BLaER1 treated with 17β-estradiol and CSF1 and Interleukin-3, amounts not matched to agents 10 nM and 100 nM (cell line): ENCODE data around the gene ZIC2.
A peak's percentile ranks its signal among the peaks of the same experiment; 100 is the strongest.

ENCODE experiments used
- H3K27ac ChIP-seq, 11 experiments: shearing (Covaris generic); formaldehyde crosslinking; 2 replicates each; pipeline ENCODE4 v1.8.1; 2022
- H3K27me3 ChIP-seq, 11 experiments: shearing (Covaris generic); formaldehyde crosslinking; 2 replicates each; pipeline ENCODE4 v1.8.1; 2022
- H3K36me3 ChIP-seq, 11 experiments: shearing (Covaris generic); formaldehyde crosslinking; 2 replicates each; pipeline ENCODE4 v1.8.1; 2022
- H3K4me1 ChIP-seq, 10 experiments: shearing (Covaris generic); formaldehyde crosslinking; 2 replicates each; pipeline ENCODE4 v1.8.1; 2022
- H3K4me2 ChIP-seq, 11 experiments: shearing (Covaris generic); formaldehyde crosslinking; 2 replicates each; pipeline ENCODE4 v1.8.1; 2022
- H3K4me3 ChIP-seq, 10 experiments: shearing (Covaris generic); formaldehyde crosslinking; 2 replicates each; pipeline ENCODE4 v1.8.1; 2022
- H3K9ac ChIP-seq, 11 experiments: shearing (Covaris generic); formaldehyde crosslinking; 2 replicates each; pipeline ENCODE4 v1.8.1; 2022
- H3K9me3 ChIP-seq, 11 experiments: shearing (Covaris generic); formaldehyde crosslinking; replicated peaks in 1 of 11; 2 replicates each; pipeline ENCODE4 v1.8.1; 2022
- H4K20me1 ChIP-seq, 11 experiments: shearing (Covaris generic); formaldehyde crosslinking; 2 replicates each; pipeline ENCODE4 v1.8.1; 2022
- Cebpa-rat ChIP-seq, 11 experiments: shearing (Covaris generic); IDR thresholded peaks; 2 replicates each; pipeline ENCODE4 v1.8.1; 2022

ZIC2 gene

DNA sequence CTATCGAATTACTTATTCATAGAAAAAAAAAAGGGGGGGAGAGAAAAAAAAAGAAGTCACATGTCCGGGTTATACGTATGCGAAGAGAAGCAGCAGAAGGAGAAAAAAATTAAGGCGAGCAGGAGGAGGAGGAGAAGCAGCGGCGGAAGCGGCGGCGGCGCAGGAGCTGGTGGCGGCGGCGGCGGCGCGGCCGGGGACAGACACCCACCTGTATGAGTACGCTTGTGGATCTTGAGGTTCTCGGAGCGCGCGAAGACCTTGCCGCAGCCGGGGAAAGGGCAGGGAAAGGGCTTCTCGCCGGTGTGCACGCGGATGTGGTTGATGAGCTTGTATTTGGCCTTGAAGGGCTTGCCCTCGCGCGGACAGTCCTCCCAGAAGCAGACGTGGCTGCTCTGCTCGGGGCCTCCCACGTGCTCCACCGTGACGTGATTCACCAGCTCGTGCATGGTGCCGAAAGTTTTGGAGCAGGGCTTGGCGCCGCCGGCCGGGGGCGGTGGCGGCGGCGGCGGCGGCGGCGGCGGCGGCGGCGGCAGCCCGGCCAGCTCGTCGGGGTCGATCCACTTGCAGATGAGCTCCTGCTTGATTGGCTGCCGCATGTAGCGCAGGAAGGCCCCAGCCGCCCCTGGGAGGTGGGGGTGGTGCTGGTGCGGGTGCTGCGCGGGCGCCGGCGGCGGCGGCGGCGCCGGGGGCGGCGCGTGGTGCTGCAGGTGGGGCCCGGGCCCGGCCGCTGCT is 11.5 kb upstream of the ZIC2 start:
- H4K20me1 ChIP-seq: peaks cover 0 to 64% (median 35%) of the 10 kb centered on the region in 11 experiments; a peak in 16 of 22 replicates
- H3K36me3 ChIP-seq: no peaks in the 10 kb centered on the region
- TF ChIP-seq Cebpa-rat (IDR thresholded peaks at IDR 0.05): no peak
- no peak overlapping the region for H3K9ac ChIP-seq
- peak overlapping the region in 2 of 10 experiments; percentile 18 to 35; a peak in 2 of 20 replicates for H3K4me3 ChIP-seq
- H3K27me3 ChIP-seq: peaks cover 99 to 100% (median 100%) of the 10 kb centered on the region in 11 experiments
- peaks cover 45 to 69% (median 57%) of the 10 kb centered on the region in 11 experiments for H3K9me3 ChIP-seq
- peaks cover 0 to 6% (median 0%) of the 10 kb centered on the region in 10 experiments; a peak in 1 of 20 replicates for H3K4me1 ChIP-seq
- H3K27ac ChIP-seq: no peak overlapping the region
- no peak overlapping the region for H3K4me2 ChIP-seq

DNA sequence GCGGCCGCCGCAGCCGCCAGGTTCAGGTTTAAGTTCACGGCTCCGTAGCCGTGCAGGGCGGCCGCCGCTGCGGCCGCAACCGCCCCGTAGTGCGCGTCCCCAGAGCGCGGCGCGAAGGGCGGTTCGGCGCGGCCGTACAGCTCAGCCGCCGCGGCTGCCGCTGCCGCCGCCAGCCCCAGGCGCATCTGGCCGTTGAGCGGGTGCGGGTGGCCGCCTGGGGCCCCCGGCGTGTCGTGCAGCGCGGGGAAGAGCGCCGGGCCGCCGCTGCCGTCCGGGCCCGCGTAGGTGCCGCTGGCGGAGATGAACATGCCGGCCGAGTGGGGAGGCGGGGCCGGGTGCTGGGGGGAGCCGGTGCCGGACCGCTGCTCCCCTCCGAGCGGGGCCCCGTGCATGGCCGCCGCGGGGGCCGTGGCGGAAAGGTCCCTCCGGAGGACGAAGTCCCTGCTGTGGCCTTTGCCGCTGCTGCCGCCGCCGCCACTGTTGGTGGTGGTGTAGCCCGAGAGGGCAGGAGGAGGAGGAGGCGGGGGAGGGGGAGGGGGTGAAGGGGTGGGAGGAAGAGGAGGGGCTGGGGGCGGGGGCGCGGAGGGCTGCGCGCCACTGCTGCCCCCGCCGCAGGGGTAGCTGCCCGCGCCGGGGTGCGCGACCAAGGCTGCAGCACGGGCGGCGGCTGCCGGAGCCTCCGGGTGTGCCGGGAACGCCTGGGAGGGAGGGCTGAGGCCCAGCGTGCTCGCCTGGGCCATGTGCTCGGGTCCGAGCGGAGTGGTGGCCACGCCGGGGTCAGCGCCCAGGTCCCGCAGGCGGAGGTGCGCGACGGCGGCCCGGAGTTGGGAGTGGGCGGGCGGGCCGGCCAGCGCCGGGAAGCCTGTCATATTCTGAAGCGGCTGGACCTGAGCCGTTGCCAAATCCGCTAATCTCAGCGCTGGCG is 10.7 kb upstream of the ZIC2 start:
- H3K4me1 ChIP-seq: peaks cover 0 to 6% (median 0%) of the 10 kb centered on the region in 10 experiments; a peak in 1 of 20 replicates
- H3K9ac ChIP-seq: no peak overlapping the region
- no peak for TF ChIP-seq Cebpa-rat (IDR thresholded peaks at IDR 0.05)
- peak overlapping the region in 1 of 10 experiments; percentile 34; a peak in 1 of 20 replicates for H3K4me3 ChIP-seq
- peaks cover 99 to 100% (median 100%) of the 10 kb centered on the region in 11 experiments for H3K27me3 ChIP-seq
- no peak overlapping the region for H3K4me2 ChIP-seq
- peaks cover 0 to 64% (median 44%) of the 10 kb centered on the region in 11 experiments; a peak in 16 of 22 replicates for H4K20me1 ChIP-seq
- peaks cover 51 to 77% (median 65%) of the 10 kb centered on the region in 11 experiments for H3K9me3 ChIP-seq
- no peak overlapping the region for H3K27ac ChIP-seq
- no peaks in the 10 kb centered on the region for H3K36me3 ChIP-seq

DNA sequence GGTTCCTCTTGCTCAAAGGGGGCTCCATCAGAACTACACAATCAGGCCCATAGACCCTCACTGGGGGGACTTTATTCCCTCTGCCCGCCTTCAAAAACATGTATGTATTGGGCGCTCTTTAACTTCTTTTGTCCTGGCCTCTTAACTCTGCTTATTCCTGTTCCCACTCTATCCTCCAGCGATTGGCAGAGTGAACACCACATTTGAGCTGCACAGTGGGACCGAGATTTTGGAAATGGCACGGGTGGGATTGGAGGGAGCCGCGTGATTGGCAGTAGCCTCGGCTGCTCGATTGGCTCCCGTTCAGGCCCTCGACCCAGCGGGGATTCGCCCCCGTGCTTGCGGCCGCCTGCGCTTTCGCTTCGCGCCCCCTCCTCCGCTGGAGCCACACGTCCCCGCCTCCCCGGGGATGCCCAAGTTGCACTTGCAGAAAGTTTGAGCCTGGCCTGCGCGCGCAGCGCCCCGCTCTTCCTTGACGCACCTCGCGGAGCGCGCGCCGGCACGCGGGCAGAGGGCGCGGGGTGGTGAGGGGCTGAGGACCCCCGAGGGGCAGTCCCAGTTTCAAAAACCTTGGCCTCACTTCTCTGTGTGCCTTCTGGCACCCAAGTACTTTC is 9.9 kb upstream of the ZIC2 start, which contains the start of gene ZIC5:
Gene ZIC5 (minus strand): TSS at position 192 of the 614 bp plus-strand sequence. CDS start 164 bp downstream, at position 28.
- Histone ChIP-seq H3K27me3 (peaks cover 99 to 100% (median 100%) of the 10 kb centered on the region in 11 experiments), H3K9me3 (peaks cover 51 to 84% (median 71%) of the 10 kb centered on the region in 11 experiments), H3K9ac (no peak within 1 kb of the TSS), H3K4me1 (peaks cover 0 to 6% (median 0%) of the 10 kb centered on the region in 10 experiments; a peak in 1 of 20 replicates), H3K4me2 (no peak within 1 kb of the TSS), H3K36me3 (no peaks in the 10 kb centered on the region), H4K20me1 (peaks cover 0 to 64% (median 41%) of the 10 kb centered on the region in 11 experiments; a peak in 16 of 22 replicates), H3K27ac (no peak within 1 kb of the TSS), H3K4me3 (peak within 1 kb of the TSS in 7 of 10 experiments; percentile 4 to 42 (median 22); a peak in 5 of 20 replicates)
- no peak for TF ChIP-seq Cebpa-rat (IDR thresholded peaks at IDR 0.05)

DNA sequence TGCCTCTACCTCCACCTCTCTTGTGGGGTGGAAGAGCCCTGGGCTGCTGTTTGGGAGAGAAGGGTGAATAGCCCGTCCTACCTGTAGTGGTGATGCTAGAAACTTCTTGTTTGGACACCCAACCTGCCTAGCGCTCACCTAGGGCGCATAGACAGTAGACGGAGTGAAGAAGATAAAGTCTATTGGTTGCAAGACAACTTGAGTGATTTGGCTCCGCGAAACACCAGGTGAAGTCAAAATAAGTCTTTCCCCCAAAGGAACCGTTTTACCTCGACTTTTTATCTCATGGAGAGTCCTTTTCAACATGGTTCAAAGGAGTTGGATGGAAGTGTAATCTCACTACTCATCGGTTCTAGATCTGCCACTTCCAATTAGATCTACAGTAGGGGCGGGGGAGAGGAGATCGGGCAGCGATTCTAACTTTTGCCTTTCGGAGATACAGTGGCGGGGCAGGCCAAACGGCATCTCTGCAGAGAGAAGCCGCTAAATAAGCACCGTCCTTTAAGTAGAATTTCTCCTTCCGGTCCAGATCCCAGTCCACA is 9.3 kb upstream of the ZIC2 start:
- peaks cover 0 to 64% (median 40%) of the 10 kb centered on the region in 11 experiments; a peak in 16 of 22 replicates for H4K20me1 ChIP-seq
- H3K9ac ChIP-seq: no peak overlapping the region
- H3K4me2 ChIP-seq: no peak overlapping the region
- peaks cover 51 to 84% (median 71%) of the 10 kb centered on the region in 11 experiments for H3K9me3 ChIP-seq
- peak overlapping the region in 6 of 10 experiments; percentile 4 to 42 (median 14); a peak in 4 of 20 replicates for H3K4me3 ChIP-seq
- H3K36me3 ChIP-seq: no peaks in the 10 kb centered on the region
- H3K4me1 ChIP-seq: peaks cover 0 to 6% (median 0%) of the 10 kb centered on the region in 10 experiments; a peak in 1 of 20 replicates
- H3K27me3 ChIP-seq: peaks cover 99 to 100% (median 100%) of the 10 kb centered on the region in 11 experiments
- TF ChIP-seq Cebpa-rat (IDR thresholded peaks at IDR 0.05): no peak
- no peak overlapping the region for H3K27ac ChIP-seq

DNA sequence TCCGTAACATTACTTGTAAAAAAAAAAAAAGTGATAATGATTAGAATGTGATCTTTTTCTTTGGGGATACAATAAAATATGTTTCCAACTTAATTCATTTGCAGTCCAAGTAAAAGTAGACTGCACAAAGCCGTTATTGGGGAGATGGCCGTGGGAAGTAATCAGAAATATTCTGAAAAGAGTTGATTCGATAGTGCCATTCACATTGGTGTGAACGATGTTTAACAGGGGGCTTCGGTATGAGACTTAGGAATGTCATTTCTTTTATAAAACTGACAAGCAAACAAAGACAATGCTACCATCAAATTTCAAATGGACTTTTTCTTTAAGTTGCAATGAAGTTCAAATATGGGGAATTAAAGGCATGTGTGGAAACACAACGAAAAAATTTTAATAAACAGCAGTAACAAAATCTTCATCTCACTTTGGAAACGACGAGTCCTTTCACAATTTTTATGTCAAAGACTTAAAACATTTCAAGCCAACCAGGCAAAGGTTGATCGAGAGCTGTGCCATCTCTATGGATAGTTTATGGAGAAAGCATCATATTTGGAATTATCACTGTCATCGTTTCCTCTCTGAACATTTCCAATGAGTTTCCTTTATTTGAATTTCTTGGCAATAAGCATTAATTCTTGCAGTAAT is 8.3 kb upstream of the ZIC2 start:
- Histone ChIP-seq H3K4me2 (no peak overlapping the region), H3K4me3 (no peak overlapping the region), H3K36me3 (no peaks in the 10 kb centered on the region), H3K9ac (no peak overlapping the region), H3K4me1 (peaks cover 0 to 4% (median 0%) of the 10 kb centered on the region in 10 experiments; a peak in 3 of 20 replicates), H3K27me3 (peaks cover 99 to 100% (median 100%) of the 10 kb centered on the region in 11 experiments), H3K9me3 (peaks cover 47 to 77% (median 68%) of the 10 kb centered on the region in 11 experiments), H4K20me1 (peaks cover 0 to 64% (median 39%) of the 10 kb centered on the region in 11 experiments; a peak in 16 of 22 replicates), H3K27ac (no peak overlapping the region)
- TF ChIP-seq Cebpa-rat (IDR thresholded peaks at IDR 0.05): no peak

DNA sequence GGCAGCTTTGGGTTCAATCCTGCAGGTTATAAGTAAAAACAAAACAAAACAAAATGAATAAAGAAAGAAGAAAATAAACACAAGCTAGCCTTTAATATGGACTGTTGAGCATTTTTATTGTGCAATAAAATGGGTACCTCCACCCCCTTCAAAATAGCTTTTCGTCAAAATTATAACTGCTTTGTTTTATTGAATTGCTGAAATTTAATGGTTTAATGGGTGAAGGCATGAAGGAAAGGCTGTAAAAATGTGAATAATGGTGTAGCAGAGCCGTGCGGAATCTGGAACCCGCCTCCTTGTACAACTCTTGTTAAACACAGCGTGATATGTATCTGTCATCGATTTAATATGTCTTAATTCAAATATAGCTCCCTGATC is 7.8 kb upstream of the ZIC2 start:
- peak in 1 of 11 experiments; percentile 29; a peak in 1 of 22 replicates for TF ChIP-seq Cebpa-rat (IDR thresholded peaks at IDR 0.05)
- peaks cover 0 to 64% (median 39%) of the 10 kb centered on the region in 11 experiments; a peak in 17 of 22 replicates for H4K20me1 ChIP-seq
- H3K27ac ChIP-seq: no peak overlapping the region
- peaks cover 0 to 4% (median 0%) of the 10 kb centered on the region in 10 experiments; a peak in 3 of 20 replicates for H3K4me1 ChIP-seq
- H3K9ac ChIP-seq: no peak overlapping the region
- H3K4me3 ChIP-seq: no peak overlapping the region
- peaks cover 42 to 72% (median 62%) of the 10 kb centered on the region in 11 experiments for H3K9me3 ChIP-seq
- H3K27me3 ChIP-seq: peaks cover 99 to 100% (median 100%) of the 10 kb centered on the region in 11 experiments
- no peaks in the 10 kb centered on the region for H3K36me3 ChIP-seq
- no peak overlapping the region for H3K4me2 ChIP-seq

DNA sequence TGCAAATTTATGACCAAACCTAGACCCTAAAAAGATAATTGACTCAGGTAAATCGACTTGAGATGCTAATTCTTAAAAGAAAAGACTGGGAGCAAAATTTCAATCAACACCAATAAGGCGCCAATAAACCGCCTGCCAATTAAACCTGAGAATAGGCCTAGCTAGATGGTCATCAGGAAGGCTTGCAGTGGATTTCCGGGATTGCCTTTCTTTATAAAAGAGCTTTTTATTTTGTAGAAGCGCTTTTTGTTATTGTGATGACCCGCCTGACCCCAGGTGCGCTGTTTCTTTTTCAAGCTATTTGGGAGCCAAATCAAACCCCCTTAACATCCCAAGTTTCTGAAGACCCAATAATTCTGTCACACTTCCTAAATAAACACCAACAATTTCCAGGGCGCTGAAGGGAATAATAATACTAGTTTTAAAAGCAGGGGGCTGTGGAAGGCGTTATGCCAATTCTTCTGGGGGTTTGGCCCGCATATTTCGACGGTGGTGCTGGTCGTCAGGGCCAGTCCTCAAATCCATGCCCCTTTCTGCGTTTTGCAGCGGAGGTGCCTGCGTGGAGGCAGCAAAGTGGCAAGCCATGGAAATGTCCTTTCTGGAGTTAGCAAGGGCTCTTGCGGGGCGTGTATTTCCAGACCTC is 7.2 kb upstream of the ZIC2 start:
- Histone ChIP-seq H4K20me1 (peaks cover 0 to 67% (median 42%) of the 10 kb centered on the region in 11 experiments; a peak in 18 of 22 replicates), H3K36me3 (no peaks in the 10 kb centered on the region), H3K27me3 (peaks cover 99 to 100% (median 100%) of the 10 kb centered on the region in 11 experiments), H3K9me3 (peaks cover 36 to 66% (median 56%) of the 10 kb centered on the region in 11 experiments), H3K27ac (no peak overlapping the region), H3K9ac (no peak overlapping the region), H3K4me3 (no peak overlapping the region), H3K4me1 (peaks cover 0 to 6% (median under 1%) of the 10 kb centered on the region in 10 experiments; a peak in 8 of 20 replicates), H3K4me2 (no peak overlapping the region)
- TF ChIP-seq Cebpa-rat (IDR thresholded peaks at IDR 0.05): no peak
